Type B pancreatic cell (in vitro differentiated cells): ENCODE measurements around the gene TRMT11. TPM values are rescaled to one million over a fixed set of nuclear protein-coding genes. Genes with fewer than 3 reads are reported as not detected.

Source experiments
- DNase-seq: peaks from one replicate; pipeline ENCODE4 v3.0.0; 2021; ENCODE audit warnings: mixed read lengths; ENCODE audit not compliant: unreplicated experiment; ENCODE audit errors: extremely low spot score
- H3K27ac Mint-ChIP-seq: 2 replicates; pipeline ENCODE4 v1.8.0; 2021; ENCODE audit warnings: mild to moderate bottlenecking, mixed read lengths
- H3K27me3 Mint-ChIP-seq: 2 replicates; pipeline ENCODE4 v1.8.0; 2021; ENCODE audit warnings: mixed read lengths
- H3K36me3 Mint-ChIP-seq: 2 replicates; pipeline ENCODE4 v1.8.0; 2021; ENCODE audit warnings: mixed read lengths
- H3K4me1 Mint-ChIP-seq: one replicate; pipeline ENCODE4 v1.8.0; 2021; ENCODE audit warnings: mixed read lengths; ENCODE audit not compliant: unreplicated experiment
- H3K4me3 Mint-ChIP-seq: 2 replicates; pipeline ENCODE4 v1.8.0; 2021; ENCODE audit warnings: mild to moderate bottlenecking, mixed read lengths
- H3K9me3 Mint-ChIP-seq: 2 replicates; pipeline ENCODE4 v1.8.0; 2021; ENCODE audit warnings: mixed read lengths
- CTCF ChIP-seq: fragments of 200-600 bp; sonication (generic); conservative IDR thresholded peaks from 2 replicates; pipeline ENCODE4 v1.5.0; 2021; ENCODE audit warnings: antibody characterized with exemption, mild to moderate bottlenecking
- total RNA-seq: library from RNA; stranded (reverse); gene quantifications from 2 replicates; pipeline ENCODE4 v1.2.1, GENCODE V29; 2021; ENCODE audit warnings: low replicate concordance

The TRMT11 gene
- total RNA-seq, 1 donor from 2014 or later, result 22.3 TPM

GRCh38 chr6:125988280-125988679 lies 1.9 kb downstream of the TRMT11 start:
- no peaks in the 10 kb centered on the region for H3K9me3 Mint-ChIP-seq
- TF ChIP-seq CTCF, result no peak
- H3K4me3 Mint-ChIP-seq, result no peak overlapping the region
- no peaks in the 10 kb centered on the region for H3K36me3 Mint-ChIP-seq
- peaks cover 19% of the 10 kb centered on the region for H3K4me1 Mint-ChIP-seq
- DNase-seq, result no peak
- no peak overlapping the region for H3K27ac Mint-ChIP-seq
- H3K27me3 Mint-ChIP-seq, result no peaks in the 10 kb centered on the region

GRCh38 chr6:125989631-125990030 lies 3.3 kb downstream of the TRMT11 start:
- H3K27me3 Mint-ChIP-seq, result no peaks in the 10 kb centered on the region
- no peaks in the 10 kb centered on the region for H3K9me3 Mint-ChIP-seq
- TF ChIP-seq CTCF, result no peak
- H3K36me3 Mint-ChIP-seq, result no peaks in the 10 kb centered on the region
- DNase-seq, result no peak
- peak overlapping the region; percentile 29 for H3K4me3 Mint-ChIP-seq
- H3K27ac Mint-ChIP-seq, result no peak overlapping the region
- H3K4me1 Mint-ChIP-seq, result peaks cover 18% of the 10 kb centered on the region

- no peak for DNase-seq
- peaks cover 5% of the 10 kb centered on the region for H3K36me3 Mint-ChIP-seq
- no peaks in the 10 kb centered on the region for H3K27me3 Mint-ChIP-seq
- no peak for TF ChIP-seq CTCF
- no peak overlapping the region for H3K27ac Mint-ChIP-seq
- no peaks in the 10 kb centered on the region for H3K9me3 Mint-ChIP-seq
- H3K4me3 Mint-ChIP-seq, result no peak overlapping the region
- H3K4me1 Mint-ChIP-seq, result peaks cover 29% of the 10 kb centered on the region
Observed at GRCh38 chr6:125991653-125992052, 5.3 kb downstream of the TRMT11 start.

- Mint-ChIP-seq H3K27me3 (no peaks in the 10 kb centered on the region), H3K27ac (no peak overlapping the region), H3K4me3 (no peak overlapping the region), H3K36me3 (peaks cover 19% of the 10 kb centered on the region), H3K9me3 (no peaks in the 10 kb centered on the region), H3K4me1 (peaks cover 22% of the 10 kb centered on the region)
- TF ChIP-seq CTCF, result no peak
- no peak for DNase-seq
Observed at GRCh38 chr6:125994670-125995488, 8.5 kb downstream of the TRMT11 start.

- H3K27ac Mint-ChIP-seq, result no peak overlapping the region
- H3K36me3 Mint-ChIP-seq, result peaks cover 27% of the 10 kb centered on the region
- peak overlapping the region; percentile 57 for H3K4me3 Mint-ChIP-seq
- H3K9me3 Mint-ChIP-seq, result no peaks in the 10 kb centered on the region
- H3K27me3 Mint-ChIP-seq, result no peaks in the 10 kb centered on the region
- TF ChIP-seq CTCF, result peak; percentile 98
- peak; percentile 80 for DNase-seq
- peaks cover 22% of the 10 kb centered on the region for H3K4me1 Mint-ChIP-seq
Observed at GRCh38 chr6:125995972-125996580, 9.7 kb downstream of the TRMT11 start.
